Left lobe of liver (tissue), 2 donors: ENCODE data around the gene OGDH. TPM values are rescaled to one million over a fixed set of nuclear protein-coding genes. Genes with fewer than 3 reads are reported as not detected.

ENCODE experiments used
- ATAC-seq: fragments of 200-7000 bp; cut with Tn5 transposase; one replicate; pipeline ENCODE4 v1.9.1; 2020; ENCODE audit warnings: mild to moderate bottlenecking, moderate library complexity
- DNase-seq: peaks from one replicate; pipeline ENCODE4 v3.0.0-alpha.2; 2020; ENCODE audit warnings: low spot score
- total RNA-seq: library from RNA; stranded (reverse); gene quantifications from one replicate; pipeline ENCODE4 v1.2.1, GENCODE V29; 2021
- donor health status: DM: no; HTN: no; CAD: no; lungs with moderate emphysema.
- donor health status: DM: no; HTN: yes; CAD: no.

Gene OGDH
- total RNA-seq, 1 donor from 2014 or later = 50.9 TPM

- peak; percentile 89 for ATAC-seq
Measured at GRCh38 chr7:44664780-44665461, 58.5 kb downstream of the OGDH start.

GRCh38 chr7:44665531-44666213 is 59.2 kb downstream of the OGDH start:
- DNase-seq = no peak
- ATAC-seq = no peak

More at GRCh38 chr7:44664780-44665461, 58.5 kb downstream of the OGDH start:
- no peak for DNase-seq

GRCh38 chr7:44666566-44666965 is 60.1 kb downstream of the OGDH start:
- DNase-seq (no peak), ATAC-seq (no peak)

DNA sequence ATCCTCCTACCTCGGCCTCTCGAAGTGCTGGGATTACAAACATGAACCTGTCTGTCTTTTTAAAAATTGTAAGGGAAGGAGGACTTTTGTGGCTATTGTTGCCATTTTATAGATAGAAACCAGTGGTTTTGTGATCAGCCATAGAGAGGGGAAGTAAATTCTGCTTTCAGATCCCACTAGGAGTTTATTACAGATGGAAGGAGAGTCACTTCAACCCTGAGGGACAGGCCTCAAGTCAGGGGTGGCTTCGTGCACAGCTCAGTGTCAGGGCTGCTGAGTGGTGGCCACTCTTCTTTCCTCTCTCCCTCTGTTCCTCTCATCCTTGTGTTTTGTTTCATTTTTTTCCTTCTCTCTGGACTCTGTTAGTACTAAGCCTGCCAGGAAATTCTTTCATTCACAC is 60.8 kb downstream of the OGDH start:
- DNase-seq (no peak), ATAC-seq (no peak)

- ATAC-seq (no peak), DNase-seq (no peak)
Measured at GRCh38 chr7:44671069-44671468, 64.6 kb downstream of the OGDH start.

- no peak for ATAC-seq
Measured at GRCh38 chr7:44673324-44673723, 66.9 kb downstream of the OGDH start.

GRCh38 chr7:44673771-44674170 is 67.3 kb downstream of the OGDH start:
- DNase-seq (no peak), ATAC-seq (no peak)

More at GRCh38 chr7:44673324-44673723, 66.9 kb downstream of the OGDH start:
- DNase-seq = no peak

DNA sequence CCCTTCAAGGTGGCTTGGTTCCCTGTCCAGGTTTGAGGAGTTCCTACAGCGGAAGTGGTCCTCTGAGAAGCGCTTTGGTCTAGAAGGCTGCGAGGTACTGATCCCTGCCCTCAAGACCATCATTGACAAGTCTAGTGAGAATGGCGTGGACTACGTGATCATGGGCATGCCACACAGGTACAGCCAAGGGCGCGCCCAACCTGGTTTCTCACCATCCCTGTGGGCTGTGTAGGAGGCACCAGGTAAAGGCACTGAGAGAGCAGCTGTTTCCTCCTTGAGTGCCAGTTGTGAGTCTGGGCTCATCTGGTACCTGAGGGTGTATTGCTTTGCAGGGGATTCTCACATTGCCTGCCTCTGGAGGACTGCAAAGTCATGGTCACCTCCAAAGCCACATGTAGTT is 68.0 kb downstream of the OGDH start:
- no peak for ATAC-seq
- DNase-seq = no peak

- DNase-seq (peak; percentile 23), ATAC-seq (no peak)
Measured at GRCh38 chr7:44676776-44677175, 70.3 kb downstream of the OGDH start.

DNA sequence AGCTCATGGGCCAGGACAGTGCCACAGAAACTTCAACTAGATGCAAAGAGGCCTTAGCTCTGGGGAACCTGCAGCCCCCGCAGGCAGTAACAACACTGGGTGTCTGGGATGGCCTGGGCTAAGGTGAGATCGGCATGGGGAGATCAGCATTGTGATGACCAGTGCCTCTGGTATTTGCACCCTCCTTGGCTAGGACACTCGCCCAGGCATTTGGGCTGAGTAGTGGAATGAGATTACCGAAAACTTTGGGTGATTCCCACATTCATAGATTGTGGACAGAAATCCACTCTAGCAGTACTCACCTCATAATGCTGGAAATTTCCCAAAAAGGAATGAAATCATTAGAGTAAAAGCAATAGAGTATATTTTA is 71.7 kb downstream of the OGDH start:
- peak; percentile 4 for ATAC-seq
- no peak for DNase-seq

- ATAC-seq (peak; percentile 90), DNase-seq (peak; percentile 79)
Measured at GRCh38 chr7:44678471-44679179, 72.2 kb downstream of the OGDH start.

- DNase-seq (peak; percentile 23), ATAC-seq (no peak)
Measured at GRCh38 chr7:44681645-44682044, 75.2 kb downstream of the OGDH start.

DNA sequence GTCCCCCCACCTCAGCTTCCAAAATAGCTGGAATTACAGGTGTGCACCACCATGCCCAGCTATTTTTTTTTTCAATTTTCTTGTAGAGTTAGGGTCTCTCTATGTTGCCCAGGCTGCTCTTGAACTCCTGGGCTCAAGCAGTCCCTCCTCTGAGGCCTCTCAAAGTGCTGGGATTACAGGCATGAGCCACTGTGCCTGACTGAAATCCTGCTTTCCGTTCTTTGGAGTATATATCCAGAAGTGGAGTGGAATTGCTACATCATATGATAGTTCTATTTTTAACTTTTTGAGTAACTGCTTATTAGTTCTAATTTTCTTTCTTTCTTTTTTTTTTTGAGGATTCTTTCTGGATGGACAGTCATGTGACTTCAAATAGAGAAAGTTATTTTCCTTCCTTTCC is 79.3 kb downstream of the OGDH start:
- ATAC-seq = no peak
- no peak for DNase-seq

- no peak for DNase-seq
- ATAC-seq = no peak
Measured at GRCh38 chr7:44689427-44689826, 83.0 kb downstream of the OGDH start.

DNA sequence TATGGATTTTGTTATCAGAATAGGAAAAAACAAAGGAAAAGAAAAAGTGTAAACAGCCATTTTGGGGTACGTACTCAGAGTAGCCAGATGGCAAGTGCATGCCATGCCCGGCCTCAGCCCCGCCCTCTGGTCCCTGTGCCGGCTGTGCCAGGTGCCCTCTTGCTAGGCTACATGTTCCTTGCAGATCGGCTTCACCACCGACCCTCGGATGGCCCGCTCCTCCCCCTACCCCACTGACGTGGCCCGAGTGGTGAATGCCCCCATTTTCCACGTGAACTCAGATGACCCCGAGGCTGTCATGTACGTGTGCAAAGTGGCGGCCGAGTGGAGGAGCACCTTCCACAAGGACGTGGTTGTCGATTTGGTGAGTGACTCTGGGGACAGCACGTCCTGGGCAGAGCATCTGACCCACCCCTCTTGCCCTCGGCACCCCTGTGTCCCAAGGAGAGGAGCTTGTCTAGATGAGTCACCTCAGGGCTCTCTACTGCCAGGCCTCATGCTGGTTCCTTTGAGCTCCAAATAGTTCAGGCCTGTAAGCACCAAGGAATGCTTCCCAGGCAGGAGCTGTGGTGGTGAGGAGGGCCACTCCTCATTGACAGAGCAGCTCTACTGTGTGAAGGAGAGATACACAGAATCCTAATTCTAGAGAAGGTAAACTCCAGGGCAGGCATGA is 87.3 kb downstream of the OGDH start:
- ATAC-seq (no peak), DNase-seq (no peak)

DNA sequence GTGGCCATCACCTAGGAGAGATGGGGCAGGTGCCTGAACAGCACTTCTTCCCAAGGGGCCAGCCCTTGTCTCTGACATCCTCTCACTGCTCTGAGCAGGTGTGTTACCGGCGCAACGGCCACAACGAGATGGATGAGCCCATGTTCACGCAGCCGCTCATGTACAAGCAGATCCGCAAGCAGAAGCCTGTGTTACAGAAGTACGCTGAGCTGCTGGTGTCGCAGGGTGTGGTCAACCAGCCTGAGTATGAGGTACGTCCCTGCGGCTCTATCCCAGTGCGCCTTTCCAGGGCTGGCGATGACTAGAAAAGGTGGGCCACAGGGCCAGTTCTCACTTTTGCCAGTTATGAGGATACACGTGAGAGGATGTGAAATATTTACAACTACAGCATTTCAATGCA is 87.9 kb downstream of the OGDH start:
- DNase-seq (no peak), ATAC-seq (no peak)

DNA sequence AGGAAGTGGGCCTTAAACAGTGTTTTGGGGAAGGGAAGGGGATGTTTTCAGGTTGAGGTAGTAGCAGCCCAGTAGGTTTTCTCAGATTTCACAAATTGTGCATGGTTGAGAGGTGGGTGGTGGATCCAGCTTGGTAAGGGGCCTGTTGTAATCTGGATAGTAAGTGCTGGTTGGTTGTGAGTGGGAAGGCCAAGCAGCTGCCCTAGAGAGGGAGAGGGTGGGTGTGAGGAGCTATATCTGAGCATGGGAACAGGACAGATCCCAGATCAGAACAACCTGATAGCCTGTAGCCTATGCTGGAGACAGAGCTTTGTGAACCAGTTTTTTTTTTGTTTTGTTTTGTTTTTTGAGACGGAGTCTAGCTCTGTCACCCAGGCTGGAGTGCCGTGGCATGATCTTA is 88.3 kb downstream of the OGDH start:
- DNase-seq = no peak
- no peak for ATAC-seq

GRCh38 chr7:44695756-44696155 is 89.3 kb downstream of the OGDH start:
- DNase-seq = no peak
- ATAC-seq = no peak

DNA sequence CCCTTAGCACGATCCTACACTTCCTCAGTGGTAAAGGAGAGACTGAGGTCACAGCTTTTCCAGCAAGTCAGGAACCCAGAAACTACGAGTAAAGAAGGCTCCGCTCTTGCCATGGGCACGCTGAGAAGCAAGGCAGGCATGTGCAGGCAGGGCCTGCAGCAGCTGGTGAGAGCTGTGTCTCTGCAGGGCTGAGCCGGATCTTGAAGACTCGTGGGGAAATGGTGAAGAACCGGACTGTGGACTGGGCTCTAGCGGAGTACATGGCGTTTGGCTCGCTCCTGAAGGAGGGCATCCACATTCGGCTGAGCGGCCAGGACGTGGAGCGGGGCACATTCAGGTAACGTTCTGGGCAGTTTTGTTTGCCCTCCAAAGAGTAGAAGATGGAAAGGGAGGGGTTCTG is 90.3 kb downstream of the OGDH start:
- DNase-seq (no peak), ATAC-seq (no peak)

- DNase-seq (no peak), ATAC-seq (no peak)
Measured at GRCh38 chr7:44697136-44698045, 91.0 kb downstream of the OGDH start.
